LoVo (cell line): Measurements from ENCODE around the gene RAB11FIP2.
A peak's percentile ranks its signal among the peaks of the same experiment; 100 is the strongest.
"Not testable (repeated sequence)": the region's sequence is repeated elsewhere in the genome, so short reads cannot be mapped to it uniquely, and the experiment has no call there.

Source experiments
- DNase-seq: peaks from one replicate; pipeline ENCODE4 v3.0.0-alpha.2; 2016; ENCODE audit warnings: low spot score

RAB11FIP2 gene

GRCh38 chr10:118046395-118047156, at the start of gene RAB11FIP2:
TSS of gene RAB11FIP2 (minus strand) at chr10:118046941. CDS start at chr10:118046163, 778 bp downstream.
- DNase-seq = peak; percentile 92

GRCh38 chr10:118096022-118096421, 49.3 kb upstream of the RAB11FIP2 start:
- DNase-seq = no peak

- DNase-seq = no peak
Observed at GRCh38 chr10:118092209-118092608, 45.5 kb upstream of the RAB11FIP2 start.

GRCh38 chr10:118080817-118081216, 34.1 kb upstream of the RAB11FIP2 start:
- DNase-seq = no peak

GRCh38 chr10:118076705-118077104, 30.0 kb upstream of the RAB11FIP2 start:
- no peak for DNase-seq

- no peak for DNase-seq
Observed at GRCh38 chr10:118072840-118073239, 26.1 kb upstream of the RAB11FIP2 start.

GRCh38 chr10:118067389-118067788, 20.6 kb upstream of the RAB11FIP2 start:
- DNase-seq = not testable (repeated sequence)

- peak; percentile 59 for DNase-seq
Observed at GRCh38 chr10:118062798-118063238, 16.1 kb upstream of the RAB11FIP2 start.

- no peak for DNase-seq
Observed at GRCh38 chr10:118058371-118058770, 11.6 kb upstream of the RAB11FIP2 start.

GRCh38 chr10:118057361-118057760, 10.6 kb upstream of the RAB11FIP2 start:
- DNase-seq = no peak

- no peak for DNase-seq
Observed at GRCh38 chr10:118054383-118054782, 7.6 kb upstream of the RAB11FIP2 start.

GRCh38 chr10:118052816-118053215, 6.1 kb upstream of the RAB11FIP2 start:
- no peak for DNase-seq

GRCh38 chr10:118047880-118048279, 1.1 kb upstream of the RAB11FIP2 start:
- no peak for DNase-seq

GRCh38 chr10:118047157-118047719, 497 bp upstream of the RAB11FIP2 start:
- DNase-seq = no peak

- DNase-seq = peak; percentile 31
Observed at GRCh38 chr10:118045837-118046394, 825 bp downstream of the RAB11FIP2 start.

- no peak for DNase-seq
Observed at GRCh38 chr10:118045158-118045836, 1.4 kb downstream of the RAB11FIP2 start.

GRCh38 chr10:118042827-118043242, 3.9 kb downstream of the RAB11FIP2 start:
- DNase-seq = no peak

- no peak for DNase-seq
Observed at GRCh38 chr10:118042336-118042735, 4.4 kb downstream of the RAB11FIP2 start.

- DNase-seq = no peak
Observed at GRCh38 chr10:118041316-118041715, 5.4 kb downstream of the RAB11FIP2 start.

GRCh38 chr10:118036281-118036875, 10.4 kb downstream of the RAB11FIP2 start:
- DNase-seq = no peak

- DNase-seq = no peak
Observed at GRCh38 chr10:118035354-118036005, 11.3 kb downstream of the RAB11FIP2 start.

- no peak for DNase-seq
Observed at GRCh38 chr10:118034791-118035261, 11.9 kb downstream of the RAB11FIP2 start.
